ENCODE data around the gene MSI2.
"Not testable (repeated sequence)": the region's sequence is repeated elsewhere in the genome, so short reads cannot be mapped to it uniquely, and the experiment has no call there.

The MSI2 gene

DNA sequence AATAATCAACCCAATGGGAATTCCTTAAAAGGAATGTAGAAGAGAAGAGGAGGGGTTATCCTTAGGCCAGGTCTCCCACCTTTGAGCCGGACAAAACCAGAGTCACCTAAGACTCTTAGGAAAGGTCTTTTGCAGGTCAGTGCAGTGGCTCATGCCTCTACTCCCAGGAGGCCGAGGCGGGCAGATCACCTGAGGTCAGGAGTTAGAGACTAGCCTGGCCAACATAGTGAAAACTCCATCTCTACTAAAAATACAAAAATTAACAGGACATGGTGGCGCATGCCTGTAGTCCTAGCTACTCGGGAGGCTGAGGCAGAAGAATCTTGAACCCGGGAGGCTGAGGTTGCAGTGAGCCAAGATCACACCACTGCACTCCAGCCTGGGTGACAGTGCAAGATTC lies 365.5 kb downstream of the MSI2 start:
- DNase-seq (ENCODE audit: extremely low read depth in 1 of 2, low read depth in 1 of 2), result not testable (repeated sequence)

GRCh38 chr17:57622306-57622682 lies 366.0 kb downstream of the MSI2 start:
- no peak for DNase-seq (ENCODE audit: extremely low read depth in 1 of 2, low read depth in 1 of 2)

DNA sequence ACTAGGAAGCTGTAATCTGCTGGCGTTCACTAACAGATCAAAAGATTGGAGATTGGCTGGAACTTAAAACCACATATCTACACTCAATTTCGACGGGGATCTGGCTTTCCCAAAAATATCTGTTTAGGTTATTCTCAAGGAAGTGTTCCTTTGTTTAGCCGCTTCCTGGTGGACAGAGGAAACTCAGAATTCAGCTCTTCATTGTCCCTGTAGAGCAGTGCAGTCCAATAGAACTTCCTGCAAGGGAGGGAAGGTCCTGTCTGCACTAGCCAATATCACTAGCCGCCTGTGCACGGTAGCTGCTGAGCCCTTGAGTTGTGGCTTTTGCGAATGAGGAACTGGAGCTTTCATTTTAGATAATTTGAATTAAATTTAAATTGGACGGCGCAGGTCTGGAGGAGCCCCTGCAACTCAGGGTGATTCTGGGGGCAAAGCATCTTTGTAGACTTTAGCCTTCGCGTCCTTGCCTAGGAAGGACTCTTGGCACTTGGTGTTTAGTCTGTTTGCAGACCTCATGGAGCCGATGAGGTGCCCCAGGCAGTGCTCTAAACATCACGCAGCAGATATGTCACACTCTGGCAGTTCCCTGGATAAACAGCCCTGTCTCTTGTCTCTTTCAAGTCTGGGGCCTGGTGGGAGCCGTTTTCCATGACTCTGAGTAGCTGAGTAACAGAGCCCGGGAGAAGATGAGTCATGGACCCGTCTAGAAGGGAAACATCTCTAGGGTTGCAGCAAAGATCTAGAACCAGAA lies 366.5 kb downstream of the MSI2 start:
- no peak for DNase-seq (ENCODE audit: extremely low read depth in 1 of 2, low read depth in 1 of 2)

- no peak for DNase-seq (ENCODE audit: extremely low read depth in 1 of 2, low read depth in 1 of 2)
Measured at GRCh38 chr17:57623620-57624019, 367.3 kb downstream of the MSI2 start.

- no peak for DNase-seq (ENCODE audit: extremely low read depth in 1 of 2, low read depth in 1 of 2)
Measured at GRCh38 chr17:57624386-57624785, 368.1 kb downstream of the MSI2 start.

DNA sequence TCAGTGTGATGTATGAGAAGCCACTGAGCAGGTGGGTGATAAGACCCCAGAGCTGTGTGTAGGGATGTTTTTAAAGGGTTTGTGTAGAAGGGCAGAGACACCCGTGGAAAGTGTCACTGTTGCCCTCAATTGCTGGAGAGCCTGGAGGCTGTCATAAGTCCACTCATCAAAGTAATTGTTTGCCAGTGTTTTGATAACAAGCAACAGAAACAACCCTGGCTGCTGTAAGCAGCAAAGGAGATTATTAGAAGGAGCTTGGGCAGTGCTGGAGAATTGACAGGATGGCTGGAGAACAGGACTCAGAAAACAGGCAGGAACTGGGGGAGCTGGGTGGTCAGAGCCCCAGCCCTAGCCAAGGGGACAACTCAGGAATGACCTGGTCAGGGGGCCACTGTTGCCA lies 369.2 kb downstream of the MSI2 start:
- DNase-seq (ENCODE audit: extremely low read depth in 1 of 2, low read depth in 1 of 2), result no peak

DNA sequence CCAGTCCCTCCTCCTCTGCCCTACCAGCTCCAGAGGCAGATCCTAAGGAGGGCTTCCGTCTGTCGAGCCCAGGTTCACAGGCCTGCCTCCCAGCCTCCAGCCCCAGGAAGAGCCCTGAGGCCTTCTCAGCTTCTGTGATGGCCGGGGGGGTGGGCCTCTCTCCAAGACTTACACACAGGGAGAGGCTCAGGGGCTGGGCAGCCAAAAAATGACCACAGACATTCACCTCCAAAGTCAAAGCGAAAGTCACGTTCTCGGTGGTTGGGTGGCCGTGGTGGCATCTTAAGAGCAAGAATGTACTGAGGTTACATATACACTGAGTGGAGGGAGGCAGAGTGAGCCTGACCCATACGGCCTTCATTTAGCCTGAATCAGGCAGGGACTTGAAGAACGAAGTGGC lies 369.6 kb downstream of the MSI2 start:
- DNase-seq (ENCODE audit: extremely low read depth in 1 of 2, low read depth in 1 of 2), result no peak

DNA sequence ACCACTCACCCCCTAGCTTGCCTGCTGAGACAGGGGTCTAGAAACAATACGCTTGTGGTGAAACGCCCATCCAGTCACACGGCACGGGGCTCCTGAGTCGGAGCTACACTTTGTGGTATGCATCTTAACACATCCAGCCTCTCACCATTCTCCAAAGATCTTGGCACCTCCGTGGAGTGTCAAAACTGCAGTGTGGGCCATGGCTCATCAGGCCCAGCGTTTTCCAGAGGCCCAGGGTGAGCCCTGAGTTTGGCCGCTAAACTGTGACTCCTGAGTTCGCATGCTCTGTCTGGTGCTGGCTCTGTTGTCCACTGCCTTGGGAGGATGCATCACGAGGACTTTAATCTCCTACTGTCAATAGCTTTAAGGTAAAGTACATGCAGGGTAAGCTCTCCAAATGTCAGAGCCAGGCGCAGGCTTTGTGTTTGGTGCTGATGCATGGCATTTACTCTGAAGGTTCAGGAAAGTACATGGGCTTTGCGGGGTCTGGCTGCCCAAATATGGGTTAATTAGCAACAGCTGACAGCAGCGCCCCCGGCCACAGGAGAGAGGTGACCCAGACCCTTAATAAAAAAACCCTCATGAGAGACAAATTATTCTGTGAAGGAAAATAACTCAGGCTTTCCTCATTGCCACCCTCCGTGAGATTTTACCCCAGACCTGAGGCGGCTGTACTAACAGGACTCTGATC lies 370.3 kb downstream of the MSI2 start:
- DNase-seq (ENCODE audit: extremely low read depth in 1 of 2, low read depth in 1 of 2), result no peak

DNA sequence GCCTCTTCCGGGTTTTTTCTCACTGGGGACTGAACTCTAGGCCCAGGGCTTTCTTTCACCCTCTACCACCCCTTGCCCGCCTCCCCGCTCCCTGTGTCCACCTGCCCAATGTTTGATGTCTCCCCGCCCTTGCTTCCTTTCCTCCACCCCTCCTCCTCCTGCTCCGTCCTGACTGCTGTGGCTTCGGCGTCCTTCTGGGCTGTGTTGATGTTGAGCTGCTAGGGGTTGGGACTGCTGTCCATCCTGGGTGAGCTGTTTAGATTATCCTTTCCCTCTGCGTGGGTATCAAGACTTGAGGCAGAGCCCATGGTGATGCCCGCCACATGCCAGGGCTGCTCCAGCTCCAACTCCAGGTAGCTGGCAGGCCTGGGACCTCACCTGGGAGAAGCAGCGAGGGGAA lies 371.3 kb downstream of the MSI2 start:
- no peak for DNase-seq (ENCODE audit: extremely low read depth in 1 of 2, low read depth in 1 of 2)

- DNase-seq (ENCODE audit: extremely low read depth in 1 of 2, low read depth in 1 of 2), result no peak
Measured at GRCh38 chr17:57628421-57628820, 372.1 kb downstream of the MSI2 start.

- DNase-seq (ENCODE audit: extremely low read depth in 1 of 2, low read depth in 1 of 2), result no peak
Measured at GRCh38 chr17:57629470-57629869, 373.1 kb downstream of the MSI2 start.

DNA sequence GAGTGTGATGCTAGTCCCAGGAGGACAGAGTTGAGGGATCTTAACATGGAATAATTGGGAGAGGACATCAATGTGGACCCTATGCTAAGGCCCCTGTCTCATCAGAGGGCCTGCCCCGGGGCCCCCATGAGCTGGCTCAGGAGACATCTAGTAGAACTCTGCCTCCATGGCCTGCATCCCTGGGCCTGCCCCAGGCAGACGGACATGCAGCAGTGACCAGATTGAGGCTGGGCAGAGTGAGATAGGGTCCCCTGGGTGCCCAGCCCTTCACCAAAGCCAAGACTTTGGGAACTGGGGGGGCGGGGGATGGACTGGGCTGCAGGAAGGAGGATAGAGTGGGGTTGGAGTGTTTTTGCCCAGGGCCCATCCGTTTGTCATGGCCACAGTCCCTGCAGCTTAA lies 373.6 kb downstream of the MSI2 start:
- no peak for DNase-seq (ENCODE audit: extremely low read depth in 1 of 2, low read depth in 1 of 2)

- no peak for DNase-seq (ENCODE audit: extremely low read depth in 1 of 2, low read depth in 1 of 2)
Measured at GRCh38 chr17:57630736-57631135, 374.4 kb downstream of the MSI2 start.

- DNase-seq (ENCODE audit: extremely low read depth in 1 of 2, low read depth in 1 of 2), result no peak
Measured at GRCh38 chr17:57631871-57632270, 375.5 kb downstream of the MSI2 start.

DNA sequence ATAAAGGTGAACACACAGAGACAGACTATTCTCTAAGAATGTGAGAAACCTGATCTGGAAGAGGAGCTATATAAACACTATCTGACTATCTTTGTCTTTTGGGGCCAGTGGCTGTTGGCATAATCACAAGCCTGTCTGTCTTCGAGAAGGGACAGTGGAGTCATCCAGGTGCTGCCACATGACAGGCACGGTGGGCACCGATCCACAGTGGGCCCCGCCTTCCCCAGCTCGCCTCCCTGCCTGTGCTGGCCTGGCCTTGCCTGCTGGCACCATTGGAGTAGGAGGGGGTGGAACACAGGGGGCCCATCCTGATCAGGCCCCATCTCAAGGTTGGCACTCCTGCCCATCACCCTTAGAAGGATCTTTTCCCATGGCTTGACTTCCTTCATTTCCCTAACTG lies 376.0 kb downstream of the MSI2 start:
- no peak for DNase-seq (ENCODE audit: extremely low read depth in 1 of 2, low read depth in 1 of 2)

GRCh38 chr17:57633236-57633635 lies 376.9 kb downstream of the MSI2 start:
- DNase-seq (ENCODE audit: extremely low read depth in 1 of 2, low read depth in 1 of 2), result no peak

DNA sequence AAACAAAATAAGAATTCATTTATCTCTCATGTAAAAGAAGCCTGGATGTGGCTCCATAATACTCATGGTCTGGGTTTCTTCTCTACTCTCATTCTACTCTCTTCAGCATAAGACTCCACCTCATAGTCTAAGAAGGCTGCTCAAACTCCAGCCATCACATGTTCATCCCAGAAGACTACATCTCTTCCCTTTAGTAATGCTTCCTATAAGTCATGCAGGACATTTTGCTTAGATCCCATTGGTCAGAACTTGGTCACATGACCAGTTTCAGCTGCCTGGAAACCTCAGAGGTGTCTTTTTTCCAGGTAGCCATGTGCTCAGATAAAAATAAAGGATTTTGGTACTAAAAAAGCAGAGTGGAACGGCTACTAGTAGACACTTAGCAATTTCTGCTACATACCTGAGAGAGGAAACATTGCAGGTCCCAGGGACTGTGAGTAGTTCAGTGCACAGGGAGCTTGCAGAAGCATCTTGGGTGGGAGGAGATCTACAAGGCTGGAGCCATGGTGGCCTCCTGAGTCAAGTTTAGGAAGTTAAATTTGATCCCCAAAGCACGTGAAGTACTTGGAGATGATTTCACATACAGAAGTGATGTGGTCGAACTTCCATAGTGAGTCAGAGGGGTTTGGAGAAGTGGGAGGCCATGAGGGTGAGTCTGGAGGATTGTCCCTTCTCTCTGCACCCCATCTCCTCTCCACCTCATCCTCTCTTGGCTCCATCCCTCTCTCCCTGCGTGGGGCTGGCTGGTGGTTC lies 378.6 kb downstream of the MSI2 start:
- no peak for DNase-seq (ENCODE audit: extremely low read depth in 1 of 2, low read depth in 1 of 2)

DNA sequence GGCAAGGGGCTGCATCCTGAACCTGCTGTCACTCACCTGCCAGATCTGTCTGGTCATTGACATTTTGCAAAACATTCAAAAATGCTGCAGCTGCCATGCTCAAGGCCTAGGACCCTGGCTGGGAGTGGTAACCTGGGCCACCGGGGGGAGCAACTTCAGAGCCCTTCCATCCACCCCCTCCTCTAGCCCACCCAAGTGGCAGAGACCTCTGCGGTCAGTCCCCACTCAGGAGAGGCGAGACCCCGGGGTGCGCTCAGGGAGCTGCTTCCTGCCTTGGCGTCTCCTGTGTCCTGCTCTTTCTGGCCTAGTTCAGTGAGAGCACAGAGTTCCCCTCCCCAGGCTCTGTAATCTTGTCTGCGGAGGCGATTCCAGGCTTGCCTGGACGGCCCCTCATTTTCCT lies 380.0 kb downstream of the MSI2 start:
- DNase-seq (ENCODE audit: extremely low read depth in 1 of 2, low read depth in 1 of 2), result no peak

DNA sequence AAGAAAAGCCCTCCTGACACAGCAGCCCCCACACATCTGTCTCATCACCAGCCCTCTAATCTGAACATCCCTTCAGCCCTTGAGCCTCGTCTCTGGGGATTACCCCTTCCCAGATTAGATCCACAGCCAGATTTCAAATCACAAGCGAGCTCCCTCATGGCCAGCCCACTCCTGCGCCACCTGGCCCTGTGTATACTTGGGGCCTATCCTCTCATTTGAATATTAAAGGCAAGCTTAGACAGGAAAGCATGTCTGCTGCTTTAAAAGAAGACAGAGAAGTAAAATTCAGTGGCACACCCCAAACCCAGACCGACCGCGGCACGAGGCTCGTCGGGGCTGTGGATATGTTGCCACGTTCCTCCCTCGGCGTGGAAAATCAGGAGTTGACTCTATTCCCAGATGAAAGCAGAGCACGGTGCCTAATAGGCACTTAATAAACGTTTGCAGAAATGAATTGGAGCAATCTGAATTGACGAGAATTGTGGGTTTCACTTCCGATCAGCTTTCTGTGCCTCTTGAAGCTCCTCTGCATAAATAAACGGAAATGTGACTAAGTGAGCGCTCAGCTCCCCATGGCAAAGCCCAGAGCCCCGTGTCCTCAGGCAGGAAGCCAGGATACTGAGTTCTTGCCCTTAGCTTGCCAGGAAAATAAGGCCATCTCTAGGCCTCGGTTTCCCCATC lies 380.8 kb downstream of the MSI2 start:
- DNase-seq (ENCODE audit: extremely low read depth in 1 of 2, low read depth in 1 of 2), result no peak

- DNase-seq (ENCODE audit: extremely low read depth in 1 of 2, low read depth in 1 of 2), result no peak
Measured at GRCh38 chr17:57637666-57638010, 381.3 kb downstream of the MSI2 start.

- no peak for DNase-seq (ENCODE audit: extremely low read depth in 1 of 2, low read depth in 1 of 2)
Measured at GRCh38 chr17:57638284-57638683, 382.0 kb downstream of the MSI2 start.

- no peak for DNase-seq (ENCODE audit: extremely low read depth in 1 of 2, low read depth in 1 of 2)
Measured at GRCh38 chr17:57639381-57639780, 383.1 kb downstream of the MSI2 start.
